T-helper 2 cell treated with Interferon-gamma antibody and Interleukin-4, amounts not matched to agents 100 ng/mL and 5 ng/mL, for 36 hours (primary cell): ENCODE results near the gene MAP3K12. TPM values are rescaled to one million over a fixed set of nuclear protein-coding genes. Genes with fewer than 3 reads are reported as not detected.

Source experiments
- intact Hi-C: fragments of 100-400 bp; cut with micrococcal nuclease; formaldehyde crosslinking; loops from one replicate; pipeline ENCODE4 v1.15.1; 2023
- total RNA-seq: library from RNA; stranded (reverse); gene quantifications from 2 replicates; pipeline ENCODE4 v1.2.3, GENCODE V29; 2022

MAP3K12 gene
- total RNA-seq, 1 donor from 2014 or later, result 25.0 TPM

- intact Hi-C loops, result no loop called here
Measured at GRCh38 chr12:53474077-53474476, 25.2 kb downstream of the MAP3K12 start.

- intact Hi-C loops, result no loop called here
Measured at GRCh38 chr12:53472056-53472582, 27.1 kb downstream of the MAP3K12 start.

- intact Hi-C loops, result no loop called here
Measured at GRCh38 chr12:53468282-53468681, 31.0 kb downstream of the MAP3K12 start.

DNA sequence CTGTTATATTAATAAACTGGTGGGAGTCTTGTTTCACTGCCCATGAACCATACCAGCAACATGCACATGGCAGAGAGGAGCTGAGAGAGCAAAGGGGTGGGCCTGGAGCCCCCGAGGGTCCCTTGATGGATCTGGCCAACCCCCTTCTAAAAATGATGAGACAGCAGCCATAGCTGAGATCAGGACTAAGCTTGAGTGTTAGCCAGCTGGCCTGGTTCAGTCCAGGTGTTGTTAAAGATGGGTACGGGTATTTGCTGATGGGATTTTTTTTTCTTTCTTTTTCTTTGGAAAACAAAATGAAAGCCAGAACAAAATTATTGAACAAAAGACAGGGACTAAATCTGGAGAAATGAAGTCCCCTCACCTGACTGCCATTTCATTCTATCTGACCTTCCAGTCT, 31.4 kb downstream of the MAP3K12 start:
- intact Hi-C loops, result no loop called here

DNA sequence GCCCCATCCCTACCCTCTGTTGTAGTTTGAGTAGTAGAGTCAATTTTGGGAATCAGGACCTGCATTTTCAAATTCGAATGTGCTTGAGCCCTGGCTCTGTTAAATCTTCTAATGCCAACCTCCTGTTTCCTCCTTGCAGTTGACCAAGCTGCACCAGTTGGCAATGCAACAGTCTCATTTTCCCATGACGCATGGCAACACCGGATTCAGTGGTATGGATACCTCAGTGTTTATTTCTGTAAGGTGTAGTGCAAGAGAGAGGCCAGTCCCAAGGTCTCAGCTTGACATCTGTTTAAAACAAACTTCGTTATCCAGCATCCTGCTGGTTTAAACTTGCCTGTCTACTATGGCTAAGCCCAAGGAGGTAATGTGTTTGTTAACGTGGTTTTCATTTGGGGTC, 32.2 kb downstream of the MAP3K12 start:
- intact Hi-C loops, result no loop called here

- intact Hi-C loops, result no loop called here
Measured at GRCh38 chr12:53466640-53467039, 32.6 kb downstream of the MAP3K12 start.

DNA sequence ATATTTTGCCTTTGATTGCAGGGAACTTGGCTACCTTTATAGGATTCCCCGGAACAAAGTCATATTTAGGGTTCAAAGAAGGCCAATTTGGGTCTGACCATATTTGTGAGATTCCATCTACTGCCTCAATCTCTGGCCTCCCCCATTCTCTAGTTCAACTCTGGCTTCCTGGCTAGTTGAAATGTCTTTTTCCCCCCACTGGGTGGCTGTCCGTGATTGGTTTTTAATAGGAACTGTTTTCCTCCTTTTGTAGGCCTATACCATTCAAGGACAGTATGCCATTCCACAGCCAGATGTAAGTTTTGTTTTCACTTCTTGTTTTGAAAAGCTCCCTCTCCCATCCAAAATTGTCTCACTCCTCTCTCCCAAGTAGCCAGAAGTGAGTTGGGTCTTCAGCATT, 33.6 kb downstream of the MAP3K12 start:
- intact Hi-C loops, result no loop called here

GRCh38 chr12:53464685-53465418, 34.4 kb downstream of the MAP3K12 start:
- intact Hi-C loops, result no loop called here

GRCh38 chr12:53463802-53464560, 35.3 kb downstream of the MAP3K12 start:
- intact Hi-C loops, result no loop called here

DNA sequence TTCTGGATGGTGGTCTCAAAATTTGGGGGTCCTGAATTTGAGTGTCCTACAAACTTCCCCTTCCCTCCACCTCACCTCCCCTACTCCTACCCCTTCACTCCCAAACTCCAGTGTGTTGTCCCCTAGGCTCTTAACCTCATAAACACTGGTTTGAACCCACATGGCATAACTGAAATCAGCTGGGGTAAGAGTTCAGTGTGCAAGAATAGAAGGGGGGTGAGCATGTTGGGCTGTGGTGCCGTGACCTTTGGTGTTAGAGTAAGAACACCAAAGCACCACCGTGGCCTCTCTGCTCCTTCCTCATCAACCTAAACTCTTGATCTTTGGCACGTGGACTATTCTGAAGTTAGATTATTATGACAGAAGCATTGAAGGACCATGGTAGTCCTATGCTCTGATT, 36.3 kb downstream of the MAP3K12 start:
- intact Hi-C loops, result no loop called here

- intact Hi-C loops, result no loop called here
Measured at GRCh38 chr12:53461591-53461990, 37.7 kb downstream of the MAP3K12 start.

DNA sequence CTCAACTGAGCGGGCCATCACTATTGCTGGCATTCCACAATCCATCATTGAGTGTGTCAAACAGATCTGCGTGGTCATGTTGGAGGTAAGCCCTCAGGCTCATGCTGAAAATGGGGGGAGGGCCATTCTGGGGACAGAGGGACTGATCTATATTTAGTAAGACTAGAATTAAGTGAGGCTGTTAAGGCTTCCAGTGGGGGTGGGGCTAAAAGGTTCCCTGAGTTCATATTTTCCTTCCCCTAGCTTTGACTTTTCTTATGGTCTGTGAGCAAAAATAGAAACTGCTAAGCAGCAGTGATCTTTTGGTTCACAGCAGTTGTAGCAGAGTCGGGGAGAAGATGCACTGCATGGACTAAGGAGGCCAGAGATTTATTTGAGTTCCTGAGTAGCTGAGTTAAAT, 38.2 kb downstream of the MAP3K12 start:
- intact Hi-C loops, result no loop called here

DNA sequence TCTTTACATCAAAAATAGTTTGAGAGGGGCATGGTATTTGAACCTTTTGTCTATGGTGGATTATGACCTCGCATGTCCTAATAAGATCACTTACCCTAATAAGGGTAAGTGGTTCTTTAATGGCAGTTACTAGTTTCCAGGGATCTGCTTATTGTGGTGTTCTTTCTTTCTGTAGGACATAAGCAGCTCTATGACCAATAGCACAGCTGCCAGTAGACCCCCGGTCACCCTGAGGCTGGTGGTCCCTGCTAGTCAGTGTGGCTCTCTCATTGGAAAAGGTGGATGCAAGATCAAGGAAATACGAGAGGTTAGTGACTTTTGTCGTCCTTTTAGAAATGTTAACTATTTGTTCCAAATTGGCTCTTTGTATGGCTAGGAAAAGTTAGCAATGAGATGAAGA, 40.2 kb downstream of the MAP3K12 start:
- intact Hi-C loops, result no loop called here

- intact Hi-C loops, result no loop called here
Measured at GRCh38 chr12:53456654-53457366, 42.4 kb downstream of the MAP3K12 start.

GRCh38 chr12:53454707-53455106, 44.6 kb downstream of the MAP3K12 start:
- intact Hi-C loops, result loop anchor here (5.0 kb wide), 2 partner anchors 157 to 447 kb away; partner anchors contain the start of genes EIF4B, MYG1 and PFDN5

GRCh38 chr12:53453953-53454640, 45.2 kb downstream of the MAP3K12 start:
- intact Hi-C loops, result loop anchor here (5.0 kb wide), 2 partner anchors 157 to 447 kb away; partner anchors contain the start of genes EIF4B, MYG1 and PFDN5

DNA sequence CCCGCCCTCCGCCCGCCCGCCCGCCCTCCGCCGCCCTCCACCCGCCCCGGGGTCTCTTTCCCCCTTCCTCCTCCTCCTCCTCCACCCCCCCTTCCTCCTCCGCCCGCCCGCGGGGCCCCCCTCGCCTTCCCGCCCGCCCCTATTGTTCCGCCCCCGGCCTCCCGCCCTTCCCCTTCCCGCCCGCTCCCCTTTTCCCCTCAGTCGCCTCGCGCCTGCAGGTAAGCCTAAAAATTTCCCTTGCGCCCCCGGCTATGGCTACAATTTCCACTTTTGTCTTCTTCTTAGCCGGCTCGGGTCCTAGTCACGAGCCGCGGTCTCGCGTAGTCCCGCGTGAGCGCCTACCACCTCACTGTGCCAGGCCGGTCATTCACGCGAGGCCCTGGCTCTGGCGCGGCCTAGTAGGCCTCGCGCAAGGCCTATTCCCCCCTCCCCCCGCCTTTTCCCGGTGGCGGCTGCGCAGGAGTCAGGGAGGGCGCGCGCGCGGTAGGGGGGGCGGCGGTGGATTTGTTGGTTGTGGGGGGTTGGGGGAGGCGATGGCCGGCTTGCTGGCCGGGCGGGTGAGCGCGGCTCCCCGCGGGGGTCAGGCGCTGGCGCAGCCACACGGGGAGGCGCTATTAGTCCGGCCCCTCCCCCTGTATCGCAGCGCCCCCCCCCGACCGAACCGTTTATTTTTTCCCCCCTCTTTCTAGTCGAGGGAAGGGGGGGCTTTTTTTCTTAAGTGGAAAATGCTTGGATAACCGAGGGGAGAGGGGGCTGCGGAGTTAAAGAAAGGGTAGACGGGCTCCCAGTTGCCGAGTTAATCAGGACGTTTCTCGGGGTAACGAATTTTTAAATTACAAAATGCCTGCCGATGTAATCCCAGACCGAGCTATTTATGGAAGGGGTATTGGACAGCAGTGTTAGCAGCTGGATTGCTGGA, 46.8 kb downstream of the MAP3K12 start:
- intact Hi-C loops, result loop anchor here (1.0 to 5.0 kb wide), 3 partner anchors 48 to 445 kb away; partner anchors contain the start of genes EIF4B, MYG1 and PFDN5

DNA sequence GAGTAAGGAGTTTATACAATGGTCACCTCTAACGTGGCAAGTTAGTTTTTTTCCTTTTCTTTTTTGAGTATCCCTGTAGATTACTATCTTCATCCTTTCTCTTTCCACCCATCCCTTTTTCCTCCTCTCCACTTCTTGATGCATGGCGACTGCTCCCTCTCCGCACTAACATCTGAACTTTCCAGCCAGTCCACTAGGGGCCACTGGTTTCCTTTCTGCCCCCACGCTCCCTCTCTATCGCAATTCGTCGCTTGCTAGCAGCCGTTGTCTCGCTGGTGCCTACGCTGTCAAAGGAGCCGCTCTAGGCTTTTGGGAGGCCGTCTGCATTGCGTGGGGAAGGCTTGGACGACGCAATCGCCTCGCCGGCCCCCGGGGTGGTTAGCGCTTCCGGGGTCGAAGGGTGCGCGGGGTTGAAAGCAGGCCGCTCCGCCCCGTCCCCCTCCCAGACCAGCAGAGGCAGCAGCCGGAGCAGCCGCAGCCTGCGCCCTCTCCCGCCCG, 47.5 kb downstream of the MAP3K12 start, which contains the start of gene PCBP2:
Gene PCBP2, plus strand, starts transcription at position 442 of the 498 bp plus-strand sequence. CDS start 2,699 bp downstream, outside the sequence.
- intact Hi-C loops, result loop anchor here (1.0 to 5.0 kb wide), 5 partner anchors 10 to 444 kb away; partner anchors contain the start of genes EIF4B, MYG1, PFDN5 and PRR13

- intact Hi-C loops, result loop anchor here (1.0 to 5.0 kb wide), 4 partner anchors 10 to 444 kb away; partner anchors contain the start of genes EIF4B, MYG1, PFDN5 and PRR13
Measured at GRCh38 chr12:53450936-53451335, 48.3 kb downstream of the MAP3K12 start.
